ENCODE measurements around the gene BTNL9.
"Not testable (repeated sequence)": the region's sequence is repeated elsewhere in the genome, so short reads cannot be mapped to it uniquely, and the experiment has no call there.

BTNL9 gene

DNA sequence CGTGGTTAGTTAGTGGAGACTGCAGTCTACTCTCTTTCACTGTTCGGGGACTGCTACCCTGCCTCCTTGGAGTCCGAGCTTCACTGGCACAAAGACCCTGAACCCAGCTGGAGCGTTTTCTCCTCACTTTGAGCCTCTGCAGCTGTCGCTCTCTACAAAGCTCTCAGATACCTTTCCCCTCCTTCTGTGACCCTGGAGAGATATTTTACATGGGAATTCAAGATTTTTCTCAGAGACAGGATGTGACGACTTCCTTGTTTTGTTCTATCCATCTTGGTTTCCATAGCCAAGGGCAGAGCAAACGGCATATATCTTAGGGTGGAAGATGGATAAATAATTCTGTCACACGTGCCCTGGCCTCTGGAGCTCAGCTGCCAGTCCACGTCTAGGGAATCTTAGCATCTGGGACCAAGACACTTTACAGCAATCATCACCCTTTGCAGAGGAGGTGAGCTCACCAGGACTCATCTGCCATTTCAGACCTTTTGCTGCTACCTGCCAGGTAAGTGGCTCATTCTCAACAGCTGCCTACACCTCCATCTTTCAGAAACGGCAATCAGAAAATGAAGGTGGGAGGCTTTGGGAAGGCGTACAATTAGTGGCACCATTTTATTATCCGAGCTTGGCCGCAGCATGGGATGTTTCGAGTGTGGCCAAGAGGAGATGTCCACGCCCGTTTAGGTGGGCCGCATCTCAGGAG is at the start of gene BTNL9:
Gene BTNL9 (plus strand): TSS at position 336 of the 700 bp plus-strand sequence. CDS start 5,224 bp downstream, outside the sequence.
- no peak for DNase-seq

DNA sequence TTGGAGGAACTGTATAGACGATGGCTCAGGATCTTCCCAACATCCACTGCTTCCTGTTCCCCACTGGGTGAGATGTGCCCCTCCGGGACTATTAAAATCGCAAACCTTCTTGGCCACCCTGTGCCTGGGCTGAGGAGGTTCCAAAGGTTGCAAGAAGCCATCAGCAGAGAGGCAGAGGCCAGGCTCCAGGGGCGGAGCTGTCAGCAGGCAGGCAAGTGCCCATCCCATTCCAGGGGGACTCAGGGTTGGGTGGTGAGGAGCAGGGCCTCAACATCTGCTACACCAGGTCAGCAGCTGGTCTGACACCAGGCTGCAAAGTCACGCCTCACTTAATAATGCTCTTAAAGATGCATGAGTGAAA is 49.2 kb upstream of the BTNL9 start:
- no peak for DNase-seq

DNA sequence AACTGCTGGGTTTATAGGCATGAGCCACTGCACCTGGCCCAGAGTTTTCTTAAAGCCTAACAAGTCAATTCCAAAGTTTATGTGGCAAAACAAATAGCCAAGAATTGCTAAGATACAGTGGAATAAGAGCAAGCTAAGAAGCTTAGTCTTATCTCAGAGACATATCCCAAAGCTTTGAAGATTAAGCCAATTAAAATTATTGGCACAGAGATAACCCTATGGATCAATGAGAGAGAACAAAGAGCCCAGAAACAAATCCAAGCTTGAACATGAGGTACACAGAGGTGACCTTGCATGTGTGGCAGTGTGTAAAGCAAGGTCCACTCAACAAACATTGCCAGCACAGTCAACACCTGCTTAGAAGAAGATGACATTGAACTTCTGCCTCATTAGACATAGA is 38.1 kb upstream of the BTNL9 start:
- DNase-seq: no peak

DNA sequence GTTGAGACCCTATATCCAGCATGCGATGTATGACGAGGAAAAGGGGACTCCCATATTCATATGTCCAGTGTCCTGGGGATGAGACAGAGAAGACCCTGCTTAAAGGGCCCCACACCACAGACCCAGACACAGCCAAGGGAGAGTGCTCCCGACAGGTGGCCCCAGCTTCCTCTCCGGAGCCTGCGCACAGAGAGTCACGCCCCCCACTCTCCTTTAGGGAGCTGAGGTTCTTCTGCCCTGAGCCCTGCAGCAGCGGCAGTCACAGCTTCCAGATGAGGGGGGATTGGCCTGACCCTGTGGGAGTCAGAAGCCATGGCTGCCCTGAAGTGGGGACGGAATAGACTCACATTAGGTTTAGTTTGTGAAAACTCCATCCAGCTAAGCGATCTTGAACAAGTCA is 34.3 kb upstream of the BTNL9 start:
- DNase-seq: no peak

DNA sequence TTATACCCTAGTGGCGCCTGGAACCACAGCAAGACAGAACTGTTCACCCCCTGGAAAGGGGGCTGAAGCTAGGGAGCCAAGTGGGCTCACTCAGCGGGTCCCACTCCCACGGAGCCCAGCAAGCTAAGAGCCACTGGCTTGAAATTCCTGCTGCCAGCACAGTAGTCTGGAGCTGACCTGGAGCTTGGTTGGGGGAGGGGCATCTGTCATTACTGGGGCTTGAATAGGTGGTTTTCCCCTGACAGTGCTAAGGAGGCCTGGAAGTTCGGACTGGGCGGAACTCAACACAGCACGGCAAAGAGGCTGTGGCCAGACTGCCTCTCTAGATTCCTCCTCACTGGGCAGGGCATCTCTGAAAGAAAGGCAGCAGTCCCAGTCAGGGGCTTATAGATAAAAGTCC is 31.9 kb upstream of the BTNL9 start:
- DNase-seq: no peak

DNA sequence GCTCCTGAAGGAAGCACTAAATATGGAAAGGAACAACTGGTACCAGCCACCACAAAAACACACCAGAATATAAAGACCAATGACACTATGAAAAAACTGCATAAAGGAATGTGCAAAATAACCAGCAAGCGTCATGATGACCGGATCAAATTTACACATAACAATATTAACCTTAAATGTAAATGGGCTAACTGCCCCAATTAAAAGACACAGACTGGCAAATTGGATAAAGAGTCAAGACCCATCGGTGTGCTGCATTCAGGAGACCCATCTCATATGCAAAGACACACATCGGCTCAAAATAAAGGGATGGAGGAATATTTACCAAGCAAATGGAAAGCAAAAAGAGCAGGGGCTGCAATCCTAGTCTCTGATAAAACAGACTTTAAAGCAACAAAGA is 30.0 kb upstream of the BTNL9 start:
- not testable (repeated sequence) for DNase-seq

DNA sequence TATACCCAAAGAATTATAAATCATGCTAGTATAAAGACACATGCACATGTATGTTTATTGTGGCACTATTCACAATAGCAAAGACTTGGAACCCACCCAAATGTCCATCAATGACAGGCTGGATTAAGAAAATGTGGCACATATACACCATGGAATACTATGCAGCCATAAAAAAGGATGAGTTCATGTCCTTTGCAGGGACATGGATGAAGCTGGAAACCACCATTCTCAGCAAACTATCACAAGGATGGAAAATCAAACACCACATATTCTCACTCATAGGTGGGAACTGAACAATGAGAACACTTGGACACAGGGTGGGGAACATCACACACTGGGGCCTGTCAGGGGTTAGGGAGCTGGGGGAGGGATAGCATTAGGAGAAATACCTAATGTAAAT is 25.4 kb upstream of the BTNL9 start:
- DNase-seq: not testable (repeated sequence)

DNA sequence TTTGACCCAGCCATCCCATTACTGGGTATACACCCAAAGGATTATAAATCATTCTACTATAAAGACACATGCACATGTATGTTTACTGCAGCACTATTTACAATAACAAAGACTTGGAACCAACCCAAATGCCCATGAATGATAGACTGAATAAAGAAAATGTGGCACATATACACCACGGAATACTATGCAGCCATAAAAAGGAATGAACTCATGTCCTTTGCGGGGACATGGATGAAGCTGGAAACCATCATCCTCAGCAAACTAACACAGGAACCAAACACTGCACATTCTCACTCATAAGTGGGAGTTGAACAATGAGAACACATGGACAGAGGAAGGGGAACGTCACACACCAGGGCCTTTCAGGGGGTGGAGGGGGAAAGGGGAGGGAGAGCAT is 22.6 kb upstream of the BTNL9 start:
- not testable (repeated sequence) for DNase-seq

DNA sequence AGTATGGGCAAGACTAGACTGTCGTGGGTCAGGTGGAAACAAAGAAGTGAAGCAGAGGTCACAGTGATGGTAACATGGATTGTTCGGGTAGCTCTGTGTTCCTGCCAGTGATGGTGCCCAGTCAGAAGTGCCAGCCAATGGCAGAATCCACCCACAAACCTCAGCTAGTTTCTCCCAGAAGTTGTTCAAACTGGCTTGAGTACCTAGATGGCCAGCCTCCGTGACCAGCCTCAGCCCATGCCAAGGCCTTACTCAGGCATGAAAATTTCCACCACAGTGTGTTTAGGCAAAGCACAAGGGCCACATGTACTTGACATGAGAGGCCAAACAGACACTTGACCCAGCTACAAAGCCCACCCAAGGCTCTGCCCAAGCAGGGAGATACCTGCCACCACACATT is 19.4 kb upstream of the BTNL9 start:
- no peak for DNase-seq

DNA sequence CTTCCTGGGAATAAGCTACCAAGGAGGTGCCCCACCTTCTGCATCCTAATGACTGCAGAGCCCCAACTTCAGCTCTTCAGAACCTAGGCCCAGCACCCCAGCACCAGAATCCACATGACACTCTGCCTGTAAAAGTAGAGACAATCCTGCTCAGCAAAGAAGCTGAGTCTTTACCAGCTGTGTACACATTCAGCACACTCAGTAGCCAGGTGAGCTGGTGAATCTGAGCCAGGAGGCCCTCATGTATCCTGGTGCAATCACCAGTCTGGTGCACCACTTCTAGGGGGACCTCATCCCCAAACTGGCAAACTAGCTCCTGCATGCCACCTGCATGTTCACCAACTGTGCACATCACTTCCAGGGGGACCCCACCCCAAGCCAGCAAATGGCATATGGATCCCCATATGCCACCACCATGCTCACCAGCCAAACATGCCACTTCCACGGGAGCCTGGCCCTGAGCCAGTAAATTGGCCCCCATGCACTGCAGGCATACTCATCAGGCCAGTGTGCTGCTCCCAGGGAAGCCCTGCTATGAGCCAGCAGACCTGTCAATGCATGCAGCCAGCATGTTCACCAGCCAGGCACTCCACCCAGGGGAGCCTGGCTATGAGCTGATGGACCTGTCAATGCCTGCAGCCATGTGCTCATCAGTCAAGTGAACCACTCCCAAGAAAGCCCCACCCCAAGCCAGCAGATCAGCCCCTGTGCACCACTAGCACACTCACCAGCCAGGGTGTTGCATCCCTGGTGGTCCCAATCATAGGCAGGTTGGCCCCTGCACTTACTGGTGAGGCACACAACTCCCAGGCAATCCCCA is 15.6 kb upstream of the BTNL9 start:
- no peak for DNase-seq

DNA sequence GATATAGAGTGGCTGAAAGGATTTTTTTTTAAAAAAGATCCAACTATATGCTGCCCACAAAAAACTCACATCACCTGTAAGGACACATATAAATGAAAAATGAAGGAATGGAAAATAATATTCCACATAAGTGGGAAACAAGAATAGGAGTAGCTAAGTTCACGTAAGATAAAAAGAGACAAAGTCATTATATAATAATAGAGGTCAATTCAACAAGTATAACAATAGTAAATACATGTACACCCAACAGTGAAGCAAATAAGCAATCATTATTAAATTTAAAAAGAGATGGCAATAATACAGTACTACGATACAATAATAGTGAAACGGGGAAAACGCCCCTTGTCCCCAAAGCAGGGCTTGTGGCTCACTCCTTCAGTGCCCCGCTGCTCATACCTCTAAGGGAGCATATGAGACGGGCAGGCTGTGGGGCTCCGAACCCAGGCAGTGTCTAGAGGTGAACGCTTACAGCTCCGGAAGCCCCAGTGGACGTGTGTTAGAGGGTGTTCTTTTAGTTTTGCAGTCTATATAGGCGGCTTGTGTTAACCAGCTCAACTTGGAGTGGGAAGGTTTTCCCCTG is 12.5 kb upstream of the BTNL9 start:
- DNase-seq: no peak

DNA sequence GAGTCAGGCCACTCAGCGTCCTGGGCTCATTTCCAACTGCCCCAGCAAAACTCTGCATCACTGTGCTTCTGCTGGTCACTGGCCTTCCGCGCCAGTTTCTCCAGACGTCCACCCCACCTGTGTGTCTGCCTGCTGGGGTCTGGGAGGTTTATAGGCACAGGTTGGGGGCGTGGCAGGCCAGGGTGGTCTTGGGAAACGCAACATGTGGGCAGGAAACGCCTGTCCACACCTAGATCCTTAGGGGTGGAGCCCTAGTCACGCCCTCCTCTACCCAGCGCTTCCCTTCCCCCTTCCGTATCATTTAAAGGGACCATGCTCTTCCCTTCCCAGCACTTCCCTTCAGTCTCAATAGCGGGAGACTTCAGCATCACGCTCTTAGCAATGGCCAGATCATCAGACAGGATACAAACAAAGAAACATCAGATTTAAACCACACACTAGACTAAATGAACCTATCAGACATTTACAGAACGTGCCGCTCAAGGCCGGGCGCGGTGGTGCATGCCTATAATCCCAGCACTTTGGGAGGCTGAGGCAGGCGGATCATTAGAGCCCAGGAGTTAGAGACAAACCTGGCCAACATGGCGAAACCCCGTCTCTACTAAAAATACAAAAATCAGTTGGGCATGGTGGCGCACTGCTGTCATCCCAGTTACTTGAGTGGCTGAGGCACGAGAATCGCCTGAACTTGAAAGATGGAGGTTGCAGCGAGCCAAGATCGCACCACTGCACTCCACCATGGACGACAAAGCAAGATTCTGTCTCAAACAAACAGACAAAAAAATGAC is 11.8 kb upstream of the BTNL9 start:
- DNase-seq: no peak

DNA sequence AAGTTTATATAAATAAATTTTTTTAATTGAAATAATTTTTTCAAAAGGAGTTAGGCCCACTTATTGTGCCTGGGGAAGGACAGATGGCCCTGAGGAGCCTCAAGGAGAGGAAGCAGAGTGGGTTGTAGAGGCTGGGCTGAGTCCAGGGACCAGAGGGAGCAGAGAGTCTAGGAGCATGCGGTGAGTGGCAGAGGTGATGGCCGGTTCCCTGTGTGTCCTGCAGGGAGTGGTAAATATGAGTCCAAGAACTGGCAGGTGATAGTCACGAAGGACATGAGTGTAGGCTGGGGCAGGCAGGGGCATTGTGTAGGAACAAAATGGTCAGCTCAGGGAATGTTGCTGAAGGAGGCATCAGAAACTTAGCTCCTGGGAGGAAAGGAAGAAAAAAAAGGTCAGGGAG is 8.3 kb upstream of the BTNL9 start:
- DNase-seq: no peak

DNA sequence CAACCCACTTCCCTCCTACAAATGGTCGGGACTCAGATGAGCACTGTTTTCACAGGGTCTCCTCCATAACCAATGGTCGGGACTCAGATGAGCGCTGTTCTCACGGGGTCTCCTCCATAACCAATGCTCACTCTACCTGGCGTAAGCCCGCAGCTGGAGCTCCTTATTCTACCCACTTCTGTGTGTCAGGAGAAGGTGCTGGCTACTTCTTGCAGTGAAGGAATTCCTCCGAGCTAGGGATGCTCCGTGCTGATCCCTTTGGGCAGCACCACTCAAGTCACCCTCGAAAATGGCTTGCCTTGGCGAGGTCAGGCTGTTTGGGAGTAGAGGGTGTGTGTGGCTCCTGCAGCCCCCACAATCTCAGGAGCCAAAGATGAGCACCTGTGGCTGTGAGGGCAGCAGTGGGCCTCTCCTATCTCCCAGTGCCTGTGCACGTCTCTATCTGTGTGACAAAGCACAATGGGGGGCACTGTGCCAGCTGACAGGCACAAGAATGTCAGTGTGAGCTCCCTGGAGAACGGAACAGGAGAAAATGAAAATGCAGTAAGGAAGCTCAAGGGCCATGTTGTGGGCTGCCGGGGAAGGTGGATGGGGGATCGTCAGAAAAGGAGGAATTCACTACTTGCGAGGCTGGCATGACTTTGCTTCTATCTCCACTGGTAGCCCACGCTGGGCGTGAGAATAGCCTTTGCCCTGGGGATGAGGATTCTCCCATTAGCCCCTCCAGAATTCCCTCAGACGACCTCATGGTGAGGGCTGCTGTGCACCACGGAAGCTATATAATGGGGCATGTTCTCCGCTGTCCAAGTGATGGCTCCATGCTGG is 3.9 kb upstream of the BTNL9 start:
- no peak for DNase-seq

DNA sequence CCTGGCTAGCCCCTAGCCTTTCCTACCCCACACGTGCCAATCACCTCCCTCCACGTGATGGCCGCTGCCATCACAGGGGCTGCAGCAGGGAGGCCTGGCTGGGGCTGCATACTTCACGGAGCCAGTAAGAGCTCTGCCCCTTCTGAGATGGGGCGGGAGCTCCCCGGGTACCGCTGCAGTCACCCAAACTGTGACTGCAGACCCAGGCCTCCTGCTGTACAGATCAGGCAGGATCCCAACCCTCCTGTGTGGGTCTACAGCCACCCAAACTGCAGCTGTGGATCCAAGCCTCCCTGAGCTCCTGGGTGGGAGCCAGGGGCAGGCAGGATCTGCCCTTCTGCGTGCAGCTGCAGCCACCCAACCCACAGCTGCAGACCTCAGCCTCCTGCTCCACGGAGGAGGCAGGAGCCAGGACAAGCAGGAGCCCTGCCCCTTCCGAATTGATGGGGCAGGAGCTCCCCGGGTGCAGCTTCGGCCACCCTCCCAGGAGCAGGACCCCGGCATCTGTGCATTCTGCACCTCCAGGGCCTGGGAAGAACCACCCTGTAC is 3.2 kb upstream of the BTNL9 start:
- DNase-seq: no peak

DNA sequence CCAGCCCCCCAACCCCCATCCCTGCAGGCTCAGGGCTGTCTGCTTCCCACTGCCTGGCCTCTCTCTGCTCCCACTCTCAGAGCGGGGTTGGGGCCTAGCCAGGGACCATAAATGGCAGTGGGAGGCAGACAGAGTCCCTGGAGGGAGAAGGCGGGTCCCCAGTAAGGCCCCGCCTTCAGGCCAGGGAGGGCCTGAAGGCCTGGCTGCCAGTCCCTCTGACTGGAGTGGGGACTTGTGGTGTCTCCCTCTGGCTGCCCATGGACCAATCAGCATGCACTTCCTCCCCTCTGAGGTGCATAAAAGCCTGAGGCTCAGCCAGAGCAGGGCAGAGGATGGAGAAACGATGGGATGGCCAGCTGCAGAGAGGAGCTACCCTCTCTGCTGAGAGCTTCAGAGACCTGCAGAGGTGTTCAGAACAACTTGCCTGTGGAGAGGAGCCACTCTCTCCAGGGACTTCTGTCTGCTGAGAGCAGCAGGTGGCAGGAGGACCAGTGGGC is 2.7 kb upstream of the BTNL9 start:
- no peak for DNase-seq

DNA sequence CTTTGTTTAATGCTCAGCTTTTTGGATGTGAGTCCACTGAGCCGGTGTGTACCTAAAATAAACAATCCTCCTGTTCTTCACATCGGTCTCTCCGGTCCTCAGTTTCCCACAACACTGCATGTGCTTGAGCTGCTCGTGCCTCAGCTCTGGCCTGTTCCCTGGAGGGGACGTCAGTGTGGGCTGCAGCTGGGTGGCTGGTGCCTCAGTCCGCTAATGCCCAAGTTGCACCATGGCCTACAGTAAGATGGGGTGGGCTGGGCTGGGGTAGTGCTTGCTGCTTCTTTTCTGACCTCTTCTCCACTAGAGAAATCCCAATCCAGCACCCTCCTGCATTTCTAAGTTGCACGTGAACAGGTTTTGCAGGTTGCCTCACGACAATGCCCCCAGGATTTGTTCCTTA is 595 bp upstream of the BTNL9 start:
- no peak for DNase-seq

DNA sequence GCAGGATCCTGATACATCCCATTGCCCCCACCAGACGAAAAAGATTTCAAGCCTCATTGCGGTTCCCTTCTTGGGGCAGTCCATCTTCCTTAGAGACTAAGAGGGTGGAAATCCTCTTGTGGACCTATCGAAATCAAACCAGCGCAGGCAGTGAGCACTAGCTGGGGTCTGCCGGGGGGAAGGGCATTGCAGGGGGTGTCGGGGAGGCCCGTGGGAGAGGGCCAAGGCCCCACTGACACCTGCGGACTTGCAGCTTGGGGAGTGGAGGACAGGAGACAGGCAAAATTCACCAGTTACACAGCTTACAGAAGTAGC is 522 bp downstream of the BTNL9 start:
- no peak for DNase-seq

DNA sequence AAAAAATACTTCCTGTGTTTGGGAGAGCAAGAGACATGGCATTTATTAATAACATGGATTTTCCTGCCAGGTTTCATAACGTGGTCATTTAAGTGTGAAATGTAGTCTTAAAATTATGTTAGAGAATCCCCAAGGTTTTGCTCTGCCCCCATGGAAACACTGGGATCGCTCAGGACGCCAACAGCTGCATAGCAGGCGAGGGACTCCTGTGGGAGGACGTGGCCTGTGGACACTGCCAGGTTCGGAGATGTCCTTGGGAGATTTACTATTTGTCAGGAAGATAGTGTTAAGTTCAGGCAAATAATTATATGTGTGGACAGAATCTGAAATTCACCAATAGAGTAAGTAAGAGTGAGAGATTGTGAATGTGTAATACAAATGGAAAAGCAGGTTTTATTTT is 977 bp downstream of the BTNL9 start:
- DNase-seq: no peak

DNA sequence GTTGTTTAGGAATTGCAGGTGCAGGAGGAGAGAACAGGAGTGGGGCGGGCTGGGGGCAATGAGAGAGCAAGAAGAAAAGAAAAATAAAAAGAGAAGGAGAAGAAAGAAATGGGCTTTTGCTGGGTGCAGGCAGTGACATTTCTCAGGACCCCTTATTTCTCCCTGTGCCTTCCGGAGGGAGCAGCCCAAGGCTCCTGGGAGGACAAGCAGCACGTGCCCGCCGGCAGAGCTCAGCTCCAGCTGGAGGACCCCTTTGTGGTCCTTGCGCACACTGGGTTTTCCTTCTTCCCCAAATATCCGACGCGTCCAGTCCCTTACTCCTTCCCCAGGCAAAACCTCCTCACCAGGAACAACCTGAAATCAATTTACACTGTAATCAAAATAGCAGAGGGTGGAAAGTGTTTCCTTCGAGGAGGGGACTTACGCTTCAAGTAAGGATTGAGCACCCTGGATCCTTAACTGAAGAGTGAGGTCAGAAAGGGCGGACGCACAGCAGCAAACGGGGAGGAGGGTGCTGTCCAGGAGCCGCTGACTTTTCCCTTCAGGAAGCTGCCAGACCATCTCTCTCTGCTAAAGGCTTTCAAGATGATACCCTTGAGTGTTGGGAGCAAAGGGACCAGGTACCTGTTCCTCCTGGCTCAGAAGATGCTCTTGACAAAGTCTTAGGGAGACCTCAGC is 2.1 kb downstream of the BTNL9 start:
- DNase-seq: no peak

DNA sequence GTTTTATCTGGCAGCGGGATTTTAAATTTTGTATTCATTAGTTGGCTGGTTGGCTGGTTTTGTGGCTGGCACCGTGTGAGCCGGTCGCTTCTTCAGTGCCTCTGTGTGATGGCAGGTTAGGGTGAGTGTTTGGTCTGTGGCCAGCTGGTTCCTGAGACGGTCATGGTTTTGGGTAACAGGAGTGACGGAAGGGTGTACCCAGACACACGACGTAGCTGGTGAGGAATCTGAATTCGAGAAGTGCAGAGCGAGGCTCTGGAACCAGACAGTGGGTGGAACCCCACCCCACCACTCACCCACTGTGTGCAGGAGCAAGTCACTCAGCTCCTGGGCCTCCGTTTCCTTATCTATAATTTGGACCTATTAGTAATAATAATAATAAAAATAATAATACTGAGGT is 2.7 kb downstream of the BTNL9 start:
- DNase-seq: no peak

Measured in CD4-positive, alpha-beta T cell treated with Interleukin-4 for 4 hours (primary cell).